Vein endothelial cell (primary cell): Measurements from ENCODE around the gene GOLM1. TPM values are rescaled to one million over a fixed set of nuclear protein-coding genes. Genes with fewer than 3 reads are reported as not detected.

Source experiments
- small RNA-seq: library from RNA; depleted of rRNA; stranded (forward); fragments of <200 nt; gene quantifications from one replicate; pipeline ENCODE3, GENCODE V24; 2012
- total RNA-seq: library from RNA; depleted of rRNA; stranded (reverse); fragments of >200 nt; gene quantifications from 2 replicates; pipeline ENCODE4 v1.2.3, GENCODE V29; 2012

Gene GOLM1, protein sequence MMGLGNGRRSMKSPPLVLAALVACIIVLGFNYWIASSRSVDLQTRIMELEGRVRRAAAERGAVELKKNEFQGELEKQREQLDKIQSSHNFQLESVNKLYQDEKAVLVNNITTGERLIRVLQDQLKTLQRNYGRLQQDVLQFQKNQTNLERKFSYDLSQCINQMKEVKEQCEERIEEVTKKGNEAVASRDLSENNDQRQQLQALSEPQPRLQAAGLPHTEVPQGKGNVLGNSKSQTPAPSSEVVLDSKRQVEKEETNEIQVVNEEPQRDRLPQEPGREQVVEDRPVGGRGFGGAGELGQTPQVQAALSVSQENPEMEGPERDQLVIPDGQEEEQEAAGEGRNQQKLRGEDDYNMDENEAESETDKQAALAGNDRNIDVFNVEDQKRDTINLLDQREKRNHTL
- 49.9 and 56.5 TPM in 2 replicates for total RNA-seq

DNA sequence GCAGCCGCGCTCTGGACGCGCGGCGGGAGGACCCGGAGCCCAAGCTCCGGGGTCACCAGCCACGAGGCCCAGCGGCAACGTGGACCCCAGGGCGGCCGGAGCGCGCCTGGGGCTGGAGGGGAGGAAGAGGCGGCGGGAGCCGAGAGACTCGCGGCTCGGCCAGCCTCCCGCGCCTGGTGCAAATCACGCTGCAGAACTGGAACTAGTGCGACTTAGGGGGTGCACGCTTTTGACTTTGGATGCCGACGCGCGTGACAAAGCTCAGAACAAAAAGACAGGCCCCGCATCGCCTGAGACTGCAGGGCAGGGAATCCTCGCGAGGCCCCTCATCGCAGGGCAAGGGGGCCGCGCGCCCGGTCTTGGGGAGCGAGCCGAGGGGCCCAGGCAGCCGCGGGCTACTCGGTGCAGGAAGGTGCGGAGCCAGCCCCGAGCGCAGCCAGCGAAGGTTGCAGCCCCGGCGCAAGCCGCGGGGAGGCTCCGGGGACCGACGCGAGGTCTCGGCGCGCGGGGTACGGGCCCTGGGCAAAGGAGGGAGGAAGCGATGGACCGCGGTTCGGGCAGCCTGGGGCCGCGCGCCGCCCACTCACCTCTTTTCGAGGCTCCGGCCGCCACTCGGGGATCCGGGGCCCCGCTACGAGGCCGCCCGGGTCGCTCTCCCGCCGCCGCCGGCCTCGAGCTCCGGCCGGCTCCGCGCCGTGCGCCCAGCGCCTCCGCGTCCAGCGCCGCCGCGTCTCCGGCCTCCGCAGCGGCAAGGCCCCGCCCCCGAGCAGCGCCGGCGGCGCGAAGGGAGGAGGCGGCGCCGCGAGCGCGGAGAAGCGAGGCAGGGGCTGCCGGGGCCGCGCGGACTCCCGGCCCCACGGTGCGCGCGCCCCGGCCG lies at the start of gene GOLM1:
Gene GOLM1 (minus strand): TSS at position 735 of the 877 bp plus-strand sequence. CDS start 20,238 bp downstream, outside the sequence.

Small RNA genes lying within 50 kb of the gene (small RNA-seq; reads per million reads assigned to genes)
- not detected for gene AL161447.1

Other genes starting within 250 kb of the GOLM1 start
- 23.8 and 28.0 TPM in 2 replicates for gene NAA35, start 158.4 kb downstream of the GOLM1 start, total RNA-seq
- 0.33 TPM in 1 of 2 replicates, not detected in the other for gene C9orf153, start 160.1 kb upstream of the GOLM1 start, total RNA-seq
- 27.4 and 32.2 TPM in 2 replicates for gene ISCA1, start 183.0 kb upstream of the GOLM1 start, total RNA-seq